Measurements from ENCODE around the gene MED14. TPM values are rescaled to one million over a fixed set of nuclear protein-coding genes. Genes with fewer than 3 reads are reported as not detected.

Gene MED14
- total RNA-seq, 1 experiment from 2014 or later: 83.3 TPM

DNA sequence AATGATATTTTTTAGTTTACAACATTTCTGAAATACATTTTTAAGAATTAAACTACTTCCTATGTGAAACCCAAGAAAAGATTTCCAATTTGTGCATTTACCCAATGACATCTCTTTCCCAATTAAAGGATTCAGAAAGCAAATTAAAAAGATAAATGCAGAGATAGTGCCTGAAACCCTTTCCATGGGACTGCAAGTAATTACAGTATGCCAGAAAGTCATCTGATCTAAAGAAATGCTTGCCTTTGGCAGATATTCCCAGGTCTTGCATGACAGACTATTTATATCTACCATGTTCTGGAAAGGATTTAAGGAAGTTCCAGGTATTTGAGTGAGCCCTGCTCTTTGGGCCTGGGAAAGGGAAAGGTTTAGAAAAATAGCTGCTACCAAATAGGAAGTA lies 46.4 kb downstream of the MED14 start:
- no peak for ATAC-seq
- POLR2A ChIA-PET: no interaction called here
- H3K27ac Mint-ChIP-seq: no peak overlapping the region
- no peak overlapping the region for H3K4me3 Mint-ChIP-seq
- H3K36me3 Mint-ChIP-seq: peaks cover 51% of the 10 kb centered on the region
- no peaks in the 10 kb centered on the region for H3K9me3 Mint-ChIP-seq
- H3K4me1 Mint-ChIP-seq: peaks cover 6% of the 10 kb centered on the region; the same call in 1 of the 2 replicates
- H3K27me3 Mint-ChIP-seq (ENCODE audit: low read depth): no peaks in the 10 kb centered on the region
- DNase-seq (ENCODE audit: low spot score): no peak
- TF ChIP-seq CDX4 (CRISPR knock-in tag; IDR thresholded peaks at IDR 0.05; ENCODE audit: borderline replicate concordance) (no peak), ATF6 (CRISPR knock-in tag; IDR thresholded peaks at IDR 0.05) (no peak), ZNF232 (CRISPR knock-in tag; IDR thresholded peaks at IDR 0.05) (no peak), RORB (CRISPR knock-in tag; IDR thresholded peaks at IDR 0.05) (no peak), KAT7 (CRISPR knock-in tag; IDR thresholded peaks at IDR 0.05; ENCODE audit: borderline replicate concordance) (no peak), NFE2L1 (CRISPR knock-in tag; IDR thresholded peaks at IDR 0.05) (no peak), TEAD4 (CRISPR knock-in tag; IDR thresholded peaks at IDR 0.05) (no peak), CTCF (IDR thresholded peaks at IDR 0.05) (no peak), GABPB1 (CRISPR knock-in tag; IDR thresholded peaks at IDR 0.05) (no peak), NR1H2 (CRISPR knock-in tag; IDR thresholded peaks at IDR 0.05) (no peak), IRF2 (CRISPR knock-in tag; IDR thresholded peaks at IDR 0.05; ENCODE audit: borderline replicate concordance, low read depth) (no peak), ZNF281 (CRISPR knock-in tag; IDR thresholded peaks at IDR 0.05) (no peak), ZNF396 (CRISPR knock-in tag; IDR thresholded peaks at IDR 0.05; ENCODE audit: borderline replicate concordance) (no peak), SMAD3 (CRISPR knock-in tag; IDR thresholded peaks at IDR 0.05; ENCODE audit: borderline replicate concordance) (no peak), USF1 (CRISPR knock-in tag; IDR thresholded peaks at IDR 0.05) (no peak)
- TF ChIP-seq, protein P1, sequence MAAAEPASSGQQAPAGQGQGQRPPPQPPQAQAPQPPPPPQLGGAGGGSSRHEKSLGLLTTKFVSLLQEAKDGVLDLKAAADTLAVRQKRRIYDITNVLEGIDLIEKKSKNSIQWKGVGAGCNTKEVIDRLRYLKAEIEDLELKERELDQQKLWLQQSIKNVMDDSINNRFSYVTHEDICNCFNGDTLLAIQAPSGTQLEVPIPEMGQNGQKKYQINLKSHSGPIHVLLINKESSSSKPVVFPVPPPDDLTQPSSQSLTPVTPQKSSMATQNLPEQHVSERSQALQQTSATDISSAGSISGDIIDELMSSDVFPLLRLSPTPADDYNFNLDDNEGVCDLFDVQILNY (CRISPR knock-in tag; IDR thresholded peaks at IDR 0.05): no peak
- TF ChIP-seq, protein P2, sequence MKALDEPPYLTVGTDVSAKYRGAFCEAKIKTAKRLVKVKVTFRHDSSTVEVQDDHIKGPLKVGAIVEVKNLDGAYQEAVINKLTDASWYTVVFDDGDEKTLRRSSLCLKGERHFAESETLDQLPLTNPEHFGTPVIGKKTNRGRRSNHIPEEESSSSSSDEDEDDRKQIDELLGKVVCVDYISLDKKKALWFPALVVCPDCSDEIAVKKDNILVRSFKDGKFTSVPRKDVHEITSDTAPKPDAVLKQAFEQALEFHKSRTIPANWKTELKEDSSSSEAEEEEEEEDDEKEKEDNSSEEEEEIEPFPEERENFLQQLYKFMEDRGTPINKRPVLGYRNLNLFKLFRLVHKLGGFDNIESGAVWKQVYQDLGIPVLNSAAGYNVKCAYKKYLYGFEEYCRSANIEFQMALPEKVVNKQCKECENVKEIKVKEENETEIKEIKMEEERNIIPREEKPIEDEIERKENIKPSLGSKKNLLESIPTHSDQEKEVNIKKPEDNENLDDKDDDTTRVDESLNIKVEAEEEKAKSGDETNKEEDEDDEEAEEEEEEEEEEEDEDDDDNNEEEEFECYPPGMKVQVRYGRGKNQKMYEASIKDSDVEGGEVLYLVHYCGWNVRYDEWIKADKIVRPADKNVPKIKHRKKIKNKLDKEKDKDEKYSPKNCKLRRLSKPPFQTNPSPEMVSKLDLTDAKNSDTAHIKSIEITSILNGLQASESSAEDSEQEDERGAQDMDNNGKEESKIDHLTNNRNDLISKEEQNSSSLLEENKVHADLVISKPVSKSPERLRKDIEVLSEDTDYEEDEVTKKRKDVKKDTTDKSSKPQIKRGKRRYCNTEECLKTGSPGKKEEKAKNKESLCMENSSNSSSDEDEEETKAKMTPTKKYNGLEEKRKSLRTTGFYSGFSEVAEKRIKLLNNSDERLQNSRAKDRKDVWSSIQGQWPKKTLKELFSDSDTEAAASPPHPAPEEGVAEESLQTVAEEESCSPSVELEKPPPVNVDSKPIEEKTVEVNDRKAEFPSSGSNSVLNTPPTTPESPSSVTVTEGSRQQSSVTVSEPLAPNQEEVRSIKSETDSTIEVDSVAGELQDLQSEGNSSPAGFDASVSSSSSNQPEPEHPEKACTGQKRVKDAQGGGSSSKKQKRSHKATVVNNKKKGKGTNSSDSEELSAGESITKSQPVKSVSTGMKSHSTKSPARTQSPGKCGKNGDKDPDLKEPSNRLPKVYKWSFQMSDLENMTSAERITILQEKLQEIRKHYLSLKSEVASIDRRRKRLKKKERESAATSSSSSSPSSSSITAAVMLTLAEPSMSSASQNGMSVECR (CRISPR knock-in tag; IDR thresholded peaks at IDR 0.05; ENCODE audit: borderline replicate concordance): no peak
- TF ChIP-seq, protein P3, sequence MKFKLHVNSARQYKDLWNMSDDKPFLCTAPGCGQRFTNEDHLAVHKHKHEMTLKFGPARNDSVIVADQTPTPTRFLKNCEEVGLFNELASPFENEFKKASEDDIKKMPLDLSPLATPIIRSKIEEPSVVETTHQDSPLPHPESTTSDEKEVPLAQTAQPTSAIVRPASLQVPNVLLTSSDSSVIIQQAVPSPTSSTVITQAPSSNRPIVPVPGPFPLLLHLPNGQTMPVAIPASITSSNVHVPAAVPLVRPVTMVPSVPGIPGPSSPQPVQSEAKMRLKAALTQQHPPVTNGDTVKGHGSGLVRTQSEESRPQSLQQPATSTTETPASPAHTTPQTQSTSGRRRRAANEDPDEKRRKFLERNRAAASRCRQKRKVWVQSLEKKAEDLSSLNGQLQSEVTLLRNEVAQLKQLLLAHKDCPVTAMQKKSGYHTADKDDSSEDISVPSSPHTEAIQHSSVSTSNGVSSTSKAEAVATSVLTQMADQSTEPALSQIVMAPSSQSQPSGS (CRISPR knock-in tag; IDR thresholded peaks at IDR 0.05; ENCODE audit: borderline replicate concordance, low read depth): no peak
- TF ChIP-seq, protein P4, sequence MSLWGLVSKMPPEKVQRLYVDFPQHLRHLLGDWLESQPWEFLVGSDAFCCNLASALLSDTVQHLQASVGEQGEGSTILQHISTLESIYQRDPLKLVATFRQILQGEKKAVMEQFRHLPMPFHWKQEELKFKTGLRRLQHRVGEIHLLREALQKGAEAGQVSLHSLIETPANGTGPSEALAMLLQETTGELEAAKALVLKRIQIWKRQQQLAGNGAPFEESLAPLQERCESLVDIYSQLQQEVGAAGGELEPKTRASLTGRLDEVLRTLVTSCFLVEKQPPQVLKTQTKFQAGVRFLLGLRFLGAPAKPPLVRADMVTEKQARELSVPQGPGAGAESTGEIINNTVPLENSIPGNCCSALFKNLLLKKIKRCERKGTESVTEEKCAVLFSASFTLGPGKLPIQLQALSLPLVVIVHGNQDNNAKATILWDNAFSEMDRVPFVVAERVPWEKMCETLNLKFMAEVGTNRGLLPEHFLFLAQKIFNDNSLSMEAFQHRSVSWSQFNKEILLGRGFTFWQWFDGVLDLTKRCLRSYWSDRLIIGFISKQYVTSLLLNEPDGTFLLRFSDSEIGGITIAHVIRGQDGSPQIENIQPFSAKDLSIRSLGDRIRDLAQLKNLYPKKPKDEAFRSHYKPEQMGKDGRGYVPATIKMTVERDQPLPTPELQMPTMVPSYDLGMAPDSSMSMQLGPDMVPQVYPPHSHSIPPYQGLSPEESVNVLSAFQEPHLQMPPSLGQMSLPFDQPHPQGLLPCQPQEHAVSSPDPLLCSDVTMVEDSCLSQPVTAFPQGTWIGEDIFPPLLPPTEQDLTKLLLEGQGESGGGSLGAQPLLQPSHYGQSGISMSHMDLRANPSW (CRISPR knock-in tag; conservative IDR thresholded peaks at IDR 0.05; ENCODE audit: low read depth): no peak
- TF ChIP-seq, protein P5, sequence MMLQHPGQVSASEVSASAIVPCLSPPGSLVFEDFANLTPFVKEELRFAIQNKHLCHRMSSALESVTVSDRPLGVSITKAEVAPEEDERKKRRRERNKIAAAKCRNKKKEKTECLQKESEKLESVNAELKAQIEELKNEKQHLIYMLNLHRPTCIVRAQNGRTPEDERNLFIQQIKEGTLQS (CRISPR knock-in tag; conservative IDR thresholded peaks at IDR 0.05): no peak
- CTCF ChIA-PET: no interaction called here

Data from WTC11 (cell line).